Karpas-422 (cell line): ENCODE data around the gene FLT1. TPM values are rescaled to one million over a fixed set of nuclear protein-coding genes. Genes with fewer than 3 reads are reported as not detected.

ENCODE experiments used
- DNase-seq: peaks from one replicate; pipeline ENCODE4 v3.0.0-alpha.2; 2015
- H2AFZ ChIP-seq: fragments of 200-600 bp; sonication (generic); 2 replicates; pipeline ENCODE4 v1.6.1; 2014; ENCODE audit warnings: antibody characterized with exemption, low read length, mixed read lengths
- H3K27ac ChIP-seq: fragments of 200-600 bp; sonication (generic); 2 replicates; pipeline ENCODE4 v1.5.1; 2014; ENCODE audit warnings: mild to moderate bottlenecking, low read length, moderate library complexity
- H3K27me3 ChIP-seq: fragments of 200-600 bp; sonication (generic); 2 replicates; pipeline ENCODE4 v1.6.1; 2014; ENCODE audit warnings: low read length, mixed read lengths
- H3K36me3 ChIP-seq: fragments of 200-600 bp; sonication (generic); 2 replicates; pipeline ENCODE4 v1.6.1; 2014; ENCODE audit warnings: low read length, mixed read lengths; ENCODE audit not compliant: insufficient read depth
- H3K4me1 ChIP-seq: fragments of 200-600 bp; sonication (generic); 2 replicates; pipeline ENCODE4 v1.6.1; 2014; ENCODE audit warnings: mild to moderate bottlenecking, low read length, mixed read lengths
- H3K4me2 ChIP-seq: fragments of 200-600 bp; sonication (generic); 2 replicates; pipeline ENCODE4 v1.6.1; 2014; ENCODE audit warnings: low read length, low read depth, mild to moderate bottlenecking; ENCODE audit not compliant: poor library complexity, severe bottlenecking
- H3K4me3 ChIP-seq: fragments of 200-600 bp; sonication (generic); 2 replicates; pipeline ENCODE4 v1.5.1; 2014; ENCODE audit warnings: mild to moderate bottlenecking, antibody characterized with exemption, low read length, mixed read lengths
- H3K79me2 ChIP-seq: fragments of 200-600 bp; sonication (generic); 2 replicates; pipeline ENCODE4 v1.6.1; 2014; ENCODE audit warnings: mild to moderate bottlenecking, low read length, mixed read lengths
- H3K9ac ChIP-seq: fragments of 200-600 bp; sonication (generic); 2 replicates; pipeline ENCODE4 v1.6.0; 2014; ENCODE audit warnings: low read length
- H3K9me2 ChIP-seq: fragments of 200-600 bp; sonication (generic), shearing (Covaris generic); replicated peaks from 2 replicates; pipeline ENCODE4 v1.6.0; 2014; ENCODE audit warnings: mild to moderate bottlenecking, low read length, moderate library complexity; ENCODE audit not compliant: insufficient read depth
- H3K9me3 ChIP-seq: fragments of 300-700, 200-600 bp; sonication (generic); 2 replicates; pipeline ENCODE4 v1.6.1; 2014; ENCODE audit warnings: low read length, mixed read lengths
- H4K20me1 ChIP-seq: fragments of 200-600 bp; sonication (generic); 2 replicates; pipeline ENCODE4 v1.6.1; 2014; ENCODE audit warnings: mild to moderate bottlenecking, antibody characterized with exemption, low read length, low read depth; ENCODE audit not compliant: insufficient read depth
- total RNA-seq: library from RNA; depleted of rRNA; stranded (reverse); fragments of >200 nt; shearing (Covaris generic); gene quantifications from 2 replicates; pipeline ENCODE4 v1.2.3, GENCODE V29; 2014; ENCODE audit warnings: low replicate concordance

Gene FLT1
- total RNA-seq, 1 experiment from 2014 or later, result not detected

DNA sequence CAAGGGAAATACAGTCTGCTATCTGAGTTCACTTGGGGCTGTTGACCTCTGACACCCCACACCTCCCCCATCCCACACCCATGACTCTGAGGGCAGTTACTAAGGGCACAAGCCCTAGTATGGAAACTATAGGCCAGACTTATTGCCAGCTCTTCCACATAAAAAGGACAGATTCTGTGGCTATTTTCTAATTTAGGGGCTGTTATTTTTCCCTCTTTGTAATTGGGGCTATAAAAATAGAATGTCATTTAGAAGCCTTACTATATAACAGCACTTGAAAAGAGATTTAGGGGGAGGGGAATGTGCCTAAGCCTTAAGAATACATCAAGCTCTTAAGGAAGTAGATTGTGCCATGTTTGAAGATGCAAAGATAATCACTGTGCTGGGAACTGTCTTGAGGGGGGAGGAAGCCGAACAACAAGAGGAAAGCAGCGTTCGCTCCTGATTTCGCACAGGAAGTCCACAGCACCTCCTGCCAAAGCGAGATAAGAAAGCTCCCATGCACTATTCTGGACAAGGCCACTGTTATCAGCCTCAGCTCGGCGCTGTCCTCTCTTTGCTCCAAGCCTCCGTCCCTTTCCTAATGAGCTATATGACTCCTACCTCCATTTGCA lies 86.6 kb downstream of the FLT1 start:
- no peak overlapping the region for H3K4me3 ChIP-seq
- H3K27ac ChIP-seq, result no peak overlapping the region
- no peaks in the 10 kb centered on the region for H3K9me3 ChIP-seq
- no peak for DNase-seq
- no peak overlapping the region for H2AFZ ChIP-seq
- no peaks in the 10 kb centered on the region for H3K36me3 ChIP-seq
- no peaks in the 10 kb centered on the region for H4K20me1 ChIP-seq
- H3K27me3 ChIP-seq, result no peaks in the 10 kb centered on the region
- H3K4me1 ChIP-seq, result no peaks in the 10 kb centered on the region
- H3K9ac ChIP-seq, result no peak overlapping the region
- H3K4me2 ChIP-seq, result no peak overlapping the region
- no peaks in the 10 kb centered on the region for H3K79me2 ChIP-seq
- no peaks in the 10 kb centered on the region for H3K9me2 ChIP-seq

GRCh38 chr13:28406733-28407266 lies 88.1 kb downstream of the FLT1 start:
- no peaks in the 10 kb centered on the region for H3K4me1 ChIP-seq
- no peak overlapping the region for H3K27ac ChIP-seq
- no peaks in the 10 kb centered on the region for H3K27me3 ChIP-seq
- H3K4me3 ChIP-seq, result no peak overlapping the region
- no peaks in the 10 kb centered on the region for H3K9me3 ChIP-seq
- no peak overlapping the region for H3K9ac ChIP-seq
- no peak overlapping the region for H3K4me2 ChIP-seq
- H3K36me3 ChIP-seq, result no peaks in the 10 kb centered on the region
- H2AFZ ChIP-seq, result no peak overlapping the region
- no peaks in the 10 kb centered on the region for H4K20me1 ChIP-seq
- H3K9me2 ChIP-seq, result no peaks in the 10 kb centered on the region
- H3K79me2 ChIP-seq, result no peaks in the 10 kb centered on the region
- DNase-seq, result no peak

DNA sequence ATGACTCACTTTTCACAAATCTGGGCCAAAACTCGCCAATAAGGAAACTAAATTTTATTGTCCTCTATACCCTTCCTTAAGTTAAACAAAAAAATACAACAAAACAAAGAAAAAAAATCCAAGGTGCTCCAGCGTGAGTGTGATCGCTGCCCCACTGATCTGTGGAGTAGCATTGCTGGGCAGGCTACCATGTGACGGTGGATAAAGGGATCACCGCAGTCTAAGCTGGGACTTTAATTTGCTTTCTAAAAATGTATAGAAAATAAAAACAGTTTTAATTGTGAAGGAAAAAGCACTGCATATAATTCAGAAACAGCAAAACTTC lies 92.9 kb downstream of the FLT1 start:
- Histone ChIP-seq H3K4me2 (no peak overlapping the region), H3K9me2 (no peaks in the 10 kb centered on the region), H2AFZ (no peak overlapping the region), H3K27ac (no peak overlapping the region), H3K9me3 (no peaks in the 10 kb centered on the region), H3K4me3 (no peak overlapping the region), H3K9ac (no peak overlapping the region), H3K27me3 (no peaks in the 10 kb centered on the region), H3K4me1 (no peaks in the 10 kb centered on the region), H3K79me2 (no peaks in the 10 kb centered on the region), H4K20me1 (no peaks in the 10 kb centered on the region), H3K36me3 (no peaks in the 10 kb centered on the region)
- DNase-seq, result no peak

- Histone ChIP-seq H3K9me2 (no peaks in the 10 kb centered on the region), H3K79me2 (no peaks in the 10 kb centered on the region), H3K27ac (no peak overlapping the region), H3K9me3 (no peaks in the 10 kb centered on the region), H3K4me3 (no peak overlapping the region), H3K4me1 (no peaks in the 10 kb centered on the region), H3K27me3 (no peaks in the 10 kb centered on the region), H3K36me3 (no peaks in the 10 kb centered on the region), H3K9ac (no peak overlapping the region), H3K4me2 (no peak overlapping the region), H2AFZ (no peak overlapping the region), H4K20me1 (no peaks in the 10 kb centered on the region)
- DNase-seq, result no peak
These were observed 93.4 kb downstream of the FLT1 start for GRCh38 chr13:28401303-28402056.

DNA sequence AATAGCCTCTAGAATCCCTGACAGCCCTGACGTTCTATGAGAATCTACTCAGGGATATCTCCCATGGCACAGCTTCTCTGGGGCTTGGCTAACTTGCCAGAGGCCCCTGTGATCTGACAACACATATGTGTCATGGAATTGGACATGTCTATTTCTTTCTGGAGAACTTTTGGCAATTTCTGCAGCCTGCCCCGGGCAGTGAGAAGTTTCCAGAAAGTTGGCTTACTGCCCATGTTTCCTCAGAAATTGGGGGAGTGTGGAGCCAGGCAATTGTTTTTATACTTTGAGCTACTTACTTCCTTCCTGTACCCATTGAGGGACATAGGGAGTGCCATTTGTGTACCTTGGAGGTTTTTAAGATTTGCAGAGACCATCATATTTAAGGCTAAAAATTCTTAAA lies 98.9 kb downstream of the FLT1 start:
- DNase-seq, result no peak
- no peaks in the 10 kb centered on the region for H3K9me3 ChIP-seq
- H3K4me2 ChIP-seq, result no peak overlapping the region

DNA sequence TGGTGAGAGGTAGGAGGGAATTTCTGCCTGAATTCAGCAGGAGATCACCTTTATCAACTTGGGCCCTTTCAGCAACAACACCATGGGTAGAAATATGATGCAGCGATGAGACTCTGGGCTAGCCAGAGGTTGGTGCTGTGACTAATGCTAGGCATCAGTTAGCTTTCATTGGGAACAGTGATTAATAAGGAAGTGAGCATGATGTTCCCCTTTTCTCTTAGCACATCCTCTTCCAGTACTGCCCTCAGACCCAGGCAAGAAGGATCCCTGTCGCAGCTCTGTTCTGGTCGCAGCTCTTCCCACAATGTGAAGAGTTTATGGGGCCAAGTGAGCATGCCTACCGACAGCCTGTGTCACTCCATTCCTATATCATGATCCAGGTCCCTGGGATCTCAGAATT lies 100.5 kb downstream of the FLT1 start:
- no peaks in the 10 kb centered on the region for H3K27me3 ChIP-seq
- no peak overlapping the region for H3K4me2 ChIP-seq
- H3K9ac ChIP-seq, result no peak overlapping the region
- no peak overlapping the region for H3K4me3 ChIP-seq
- no peaks in the 10 kb centered on the region for H4K20me1 ChIP-seq
- H3K9me2 ChIP-seq, result no peaks in the 10 kb centered on the region
- no peaks in the 10 kb centered on the region for H3K36me3 ChIP-seq
- H3K79me2 ChIP-seq, result no peaks in the 10 kb centered on the region
- no peaks in the 10 kb centered on the region for H3K9me3 ChIP-seq
- H3K27ac ChIP-seq, result no peak overlapping the region
- H2AFZ ChIP-seq, result no peak overlapping the region
- DNase-seq, result no peak
- H3K4me1 ChIP-seq, result no peaks in the 10 kb centered on the region

More for the DNA sequence above, 98.9 kb downstream of the FLT1 start:
- Histone ChIP-seq H4K20me1 (no peaks in the 10 kb centered on the region), H3K36me3 (no peaks in the 10 kb centered on the region), H3K79me2 (no peaks in the 10 kb centered on the region), H2AFZ (no peak overlapping the region), H3K9me2 (no peaks in the 10 kb centered on the region), H3K27me3 (no peaks in the 10 kb centered on the region), H3K4me1 (no peaks in the 10 kb centered on the region), H3K4me3 (no peak overlapping the region), H3K27ac (no peak overlapping the region), H3K9ac (no peak overlapping the region)

GRCh38 chr13:28392896-28393505 lies 101.9 kb downstream of the FLT1 start:
- Histone ChIP-seq H3K4me3 (no peak overlapping the region), H3K27ac (no peak overlapping the region), H3K79me2 (no peaks in the 10 kb centered on the region), H3K4me2 (no peak overlapping the region), H2AFZ (no peak overlapping the region), H3K27me3 (no peaks in the 10 kb centered on the region), H4K20me1 (no peaks in the 10 kb centered on the region), H3K36me3 (no peaks in the 10 kb centered on the region), H3K9me2 (no peaks in the 10 kb centered on the region), H3K9me3 (no peaks in the 10 kb centered on the region), H3K4me1 (no peaks in the 10 kb centered on the region), H3K9ac (no peak overlapping the region)
- DNase-seq, result no peak

DNA sequence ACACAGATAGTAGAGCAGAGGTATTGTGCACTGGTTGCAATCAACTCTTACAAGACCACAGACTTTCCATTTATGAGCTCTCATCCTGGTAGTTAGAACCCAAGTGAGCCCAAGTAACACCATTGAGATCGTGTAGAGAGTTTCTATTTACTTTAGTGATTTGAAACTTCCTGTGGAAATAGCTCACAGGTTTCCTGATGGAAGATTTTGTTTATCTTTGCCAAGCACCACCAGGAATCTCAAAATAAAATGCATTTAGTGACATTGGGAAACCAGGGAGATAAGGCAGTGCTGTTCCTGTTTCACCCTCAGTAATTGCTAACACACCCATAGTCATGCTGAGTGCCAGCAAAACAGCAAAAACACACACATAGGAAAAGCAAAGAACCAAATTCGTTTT lies 102.5 kb downstream of the FLT1 start:
- Histone ChIP-seq H3K27ac (no peak overlapping the region), H3K36me3 (no peaks in the 10 kb centered on the region), H3K9me3 (no peaks in the 10 kb centered on the region), H3K9ac (no peak overlapping the region), H4K20me1 (no peaks in the 10 kb centered on the region), H2AFZ (no peak overlapping the region), H3K9me2 (no peaks in the 10 kb centered on the region), H3K79me2 (no peaks in the 10 kb centered on the region), H3K4me2 (no peak overlapping the region), H3K27me3 (no peaks in the 10 kb centered on the region), H3K4me1 (no peaks in the 10 kb centered on the region), H3K4me3 (no peak overlapping the region)
- DNase-seq, result no peak
